ENCODE data around the gene MTUS2.
"Not testable (repeated sequence)": the region's sequence is repeated elsewhere in the genome, so short reads cannot be mapped to it uniquely, and the experiment has no call there.

Gene MTUS2

DNA sequence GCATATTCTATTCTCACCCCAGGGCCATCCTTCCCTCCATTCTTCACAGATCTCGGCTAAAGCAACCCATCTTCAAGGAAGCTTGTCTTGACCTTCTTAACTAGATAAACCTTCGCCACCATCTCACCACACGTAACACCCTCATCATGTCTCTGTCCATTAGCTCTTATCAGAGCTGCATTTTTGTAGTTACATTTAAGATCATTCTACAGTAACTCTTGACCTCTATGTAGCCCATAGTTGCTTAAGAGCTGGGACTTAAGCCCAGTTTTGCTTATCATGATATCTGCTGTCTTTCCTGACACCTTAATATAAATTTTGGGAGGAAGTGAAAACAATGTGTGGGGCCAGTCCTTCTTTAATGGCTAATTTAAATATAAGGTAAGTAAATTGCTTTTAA is 345.1 kb downstream of the MTUS2 start:
- DNase-seq (ENCODE audit: low read depth): no peak

DNA sequence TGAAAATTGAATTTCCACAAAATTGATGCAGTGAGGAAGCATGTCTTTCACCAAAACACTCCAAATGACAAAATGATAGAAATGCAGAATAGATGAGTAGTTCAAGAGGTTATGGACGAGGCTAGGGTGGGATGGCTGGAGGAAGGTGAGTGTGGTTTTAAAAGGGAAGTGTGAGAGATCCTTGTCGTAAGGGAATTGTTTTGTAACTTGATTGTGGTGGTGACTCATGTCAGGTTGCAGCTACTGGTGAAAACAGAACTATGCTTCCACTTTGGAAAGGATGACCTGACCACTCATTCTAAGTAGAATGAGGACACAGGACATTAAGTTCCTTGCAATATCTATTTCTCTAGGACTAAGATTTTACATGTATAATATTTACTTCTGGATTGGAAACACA is 345.7 kb downstream of the MTUS2 start:
- DNase-seq (ENCODE audit: low read depth): no peak

DNA sequence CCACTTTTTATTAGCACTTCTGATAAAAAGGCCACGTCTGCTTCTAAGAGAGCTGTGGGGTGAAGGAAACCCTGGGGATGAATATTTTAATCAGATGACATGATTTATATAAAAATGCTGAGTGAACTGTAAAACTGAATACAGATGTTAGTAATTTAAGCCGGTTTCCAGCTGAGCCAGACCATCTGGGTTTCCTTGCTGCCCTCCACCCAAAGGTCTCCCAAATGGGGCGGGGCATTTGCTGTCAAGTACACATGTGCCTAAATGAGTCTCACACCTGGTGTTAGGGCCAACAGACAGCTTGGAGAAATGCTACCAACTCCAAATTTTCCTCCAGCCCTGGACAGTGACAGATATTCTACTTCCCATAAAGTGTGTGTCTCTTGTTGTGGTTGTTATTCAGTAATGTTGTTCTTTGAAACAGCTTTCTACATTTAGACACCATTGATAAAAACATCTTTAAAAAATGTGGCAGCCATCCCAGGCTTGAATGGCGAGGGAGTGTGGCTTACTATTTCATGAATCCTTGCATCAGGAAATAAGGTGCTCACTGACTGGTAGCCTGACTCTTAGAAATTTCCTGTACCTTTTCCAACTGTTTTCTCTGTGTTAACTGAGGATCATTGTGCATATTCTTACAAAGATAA is 350.4 kb downstream of the MTUS2 start:
- no peak for DNase-seq (ENCODE audit: low read depth)

DNA sequence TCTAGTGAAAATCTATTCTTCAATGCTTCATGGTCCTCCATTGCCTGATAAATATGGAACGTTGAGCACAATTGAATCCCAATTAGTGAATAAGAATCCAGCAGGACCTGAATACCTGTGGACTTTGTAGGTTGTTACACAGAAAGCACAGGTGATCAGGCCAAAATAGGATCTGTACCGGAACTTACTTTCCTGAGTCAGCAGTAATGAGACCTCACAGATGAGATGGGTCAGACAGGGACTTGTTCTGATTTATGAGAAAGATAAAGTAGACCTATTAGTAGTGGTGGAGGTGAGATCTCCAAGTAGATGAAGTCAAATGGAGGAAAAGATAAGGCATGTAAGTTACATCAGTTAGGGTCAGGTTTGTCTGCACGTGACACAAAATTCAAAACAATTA is 351.1 kb downstream of the MTUS2 start:
- DNase-seq (ENCODE audit: low read depth): no peak

DNA sequence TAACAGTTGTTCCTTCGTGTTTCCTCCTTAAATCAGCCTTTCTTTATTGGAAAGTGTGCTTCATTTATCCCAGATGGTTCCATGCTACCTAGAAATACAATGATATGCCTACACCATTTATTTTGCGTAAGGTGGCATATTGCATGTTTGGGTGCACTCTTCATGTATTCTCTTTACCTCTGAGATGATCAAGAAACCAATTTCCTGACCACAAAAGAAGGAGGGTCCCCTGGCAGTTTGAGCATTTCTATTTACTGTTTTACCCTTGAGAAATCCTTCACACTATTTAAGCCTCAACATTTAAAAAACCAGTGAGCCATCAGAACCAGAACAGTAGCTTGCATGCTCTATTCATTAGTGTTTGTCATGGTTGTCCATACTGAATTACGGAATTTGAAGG is 354.0 kb downstream of the MTUS2 start:
- no peak for DNase-seq (ENCODE audit: low read depth)

DNA sequence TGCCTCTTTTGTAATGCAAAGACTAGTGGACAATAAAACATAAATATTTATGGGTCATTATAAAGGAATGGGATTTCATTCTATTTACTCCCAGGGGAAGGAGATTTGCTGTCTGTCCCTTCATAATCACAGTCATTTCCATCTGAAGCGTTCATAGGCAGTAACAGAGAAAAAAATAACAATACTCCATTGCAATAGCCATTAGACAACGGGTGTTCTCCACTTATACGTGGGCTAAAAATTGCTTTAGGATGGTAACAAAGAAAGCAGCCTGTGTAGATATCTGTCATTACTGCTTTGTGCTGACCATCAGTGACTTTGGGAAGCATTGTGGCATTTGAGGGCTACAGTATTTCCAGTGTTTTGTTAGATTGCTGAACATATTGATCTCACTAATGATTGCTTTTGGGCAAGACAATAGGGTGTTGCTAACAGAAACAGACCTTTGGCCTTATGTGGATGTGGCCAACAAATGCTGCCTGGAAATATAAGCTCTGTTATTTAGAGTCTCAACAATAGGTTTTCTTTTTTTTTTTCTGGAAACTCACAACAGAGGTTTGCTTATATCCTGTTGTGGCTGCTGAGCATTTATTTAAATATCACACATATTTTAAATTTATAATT is 355.2 kb downstream of the MTUS2 start:
- DNase-seq (ENCODE audit: low read depth): no peak

DNA sequence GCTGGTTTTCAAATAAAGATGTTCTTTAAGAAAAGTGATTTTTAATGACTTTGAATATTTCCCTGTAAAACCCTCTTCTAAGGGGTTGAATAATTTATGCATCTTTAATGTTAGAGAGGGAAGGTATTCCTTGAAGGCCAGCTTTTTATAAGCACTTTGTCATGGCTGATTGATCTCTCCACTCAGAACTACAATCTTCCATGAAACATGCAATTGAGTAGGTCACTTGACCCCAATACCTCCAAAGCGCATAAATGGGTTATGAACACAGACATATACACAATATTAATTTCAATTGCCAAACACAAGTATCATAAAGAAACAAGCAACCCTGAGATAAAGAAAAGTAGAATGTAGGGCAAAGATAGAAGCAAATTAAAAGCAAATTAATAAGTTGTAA is 359.9 kb downstream of the MTUS2 start:
- no peak for DNase-seq (ENCODE audit: low read depth)

DNA sequence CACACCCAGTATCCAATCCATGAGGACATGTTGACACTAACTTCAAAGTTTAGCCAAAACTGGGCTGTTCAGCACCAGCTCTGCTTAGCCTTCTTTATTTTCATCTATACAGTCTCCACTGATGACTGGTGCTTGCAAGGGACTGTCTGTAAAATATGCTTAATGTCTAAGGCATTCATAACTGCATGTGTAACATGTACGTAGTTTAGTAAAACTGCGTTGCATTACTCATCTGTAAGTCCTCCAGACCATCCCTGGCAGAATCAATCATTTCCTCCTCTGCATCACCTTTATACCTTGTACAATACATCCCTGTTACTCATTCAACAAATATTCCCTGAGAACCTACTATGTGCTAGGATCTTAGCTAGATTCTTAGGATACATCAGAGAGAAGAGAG is 362.1 kb downstream of the MTUS2 start:
- DNase-seq (ENCODE audit: low read depth): no peak

DNA sequence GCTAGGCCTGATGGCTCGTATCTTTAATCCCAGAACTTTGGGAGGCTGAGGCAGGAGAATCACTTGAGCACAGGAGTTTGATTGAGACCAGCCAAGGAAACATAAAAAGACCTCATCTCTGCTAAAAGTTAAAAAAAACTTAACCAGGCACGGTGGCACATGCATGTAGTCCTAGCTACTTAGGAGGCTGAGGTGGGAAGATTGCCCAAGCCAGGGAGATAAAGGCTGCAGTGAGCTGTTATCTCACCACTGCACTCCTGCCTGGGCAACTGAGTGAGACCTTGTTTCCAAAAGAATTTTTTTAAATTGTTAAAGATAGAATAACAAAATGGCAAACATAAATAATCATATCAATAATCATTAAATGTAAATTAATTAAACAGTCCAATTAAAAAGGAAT is 365.8 kb downstream of the MTUS2 start:
- DNase-seq (ENCODE audit: low read depth): no peak

DNA sequence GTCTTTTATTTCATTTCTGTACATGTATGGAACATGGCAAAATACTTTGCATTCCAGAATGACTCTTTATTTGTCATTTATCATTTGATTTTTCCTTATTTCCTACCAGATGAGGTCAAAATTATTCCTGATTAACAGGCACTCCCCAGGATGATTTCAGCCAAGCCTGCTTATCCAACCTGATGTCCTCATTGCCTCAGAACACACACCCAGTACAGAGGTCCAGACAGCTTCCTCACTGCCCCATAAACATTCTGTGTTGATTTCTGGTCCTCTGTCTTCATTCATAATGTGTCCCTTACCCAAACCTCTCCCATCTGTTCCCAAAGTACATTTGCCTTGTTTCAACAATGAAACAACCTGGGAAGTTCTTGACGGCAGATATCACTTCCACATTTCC is 367.4 kb downstream of the MTUS2 start:
- no peak for DNase-seq (ENCODE audit: low read depth)

DNA sequence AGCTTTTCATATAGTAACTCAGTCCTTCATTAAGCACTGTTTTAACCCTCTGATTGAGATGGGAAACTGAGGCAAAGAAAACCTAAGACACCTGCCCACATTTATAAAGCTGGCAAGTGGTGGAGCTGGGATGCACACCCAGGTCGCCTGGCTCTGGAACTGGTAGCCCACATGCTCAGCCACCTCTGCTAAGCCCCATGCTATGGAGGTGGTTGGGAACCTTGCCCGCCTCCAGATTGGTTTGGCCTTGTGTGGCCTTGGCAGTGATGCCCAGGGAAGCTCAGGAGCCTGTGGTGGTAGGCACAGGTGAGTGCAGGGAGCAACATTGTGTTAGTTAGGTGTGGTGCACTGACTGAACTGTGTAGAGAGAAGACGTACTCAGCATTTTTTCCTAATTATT is 370.2 kb downstream of the MTUS2 start:
- DNase-seq (ENCODE audit: low read depth): no peak

DNA sequence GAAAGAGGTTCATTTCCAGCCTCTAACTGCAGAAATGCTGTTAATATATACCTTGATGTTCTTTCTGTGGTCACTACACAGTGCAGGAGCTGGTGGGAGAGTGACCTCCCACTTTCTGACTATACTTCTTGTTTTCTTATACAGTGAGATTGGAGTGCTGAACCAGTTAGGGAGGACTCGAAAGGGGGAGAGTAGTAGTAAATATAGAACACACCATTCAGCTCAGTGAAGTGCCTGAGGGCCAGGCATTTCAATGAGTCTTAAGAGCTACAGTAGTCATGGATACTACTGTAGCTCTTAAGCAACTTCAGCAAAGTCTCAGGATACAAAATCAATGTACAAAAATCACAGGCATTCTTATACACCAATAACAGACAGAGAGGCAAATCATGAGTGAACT is 372.9 kb downstream of the MTUS2 start:
- no peak for DNase-seq (ENCODE audit: low read depth)

DNA sequence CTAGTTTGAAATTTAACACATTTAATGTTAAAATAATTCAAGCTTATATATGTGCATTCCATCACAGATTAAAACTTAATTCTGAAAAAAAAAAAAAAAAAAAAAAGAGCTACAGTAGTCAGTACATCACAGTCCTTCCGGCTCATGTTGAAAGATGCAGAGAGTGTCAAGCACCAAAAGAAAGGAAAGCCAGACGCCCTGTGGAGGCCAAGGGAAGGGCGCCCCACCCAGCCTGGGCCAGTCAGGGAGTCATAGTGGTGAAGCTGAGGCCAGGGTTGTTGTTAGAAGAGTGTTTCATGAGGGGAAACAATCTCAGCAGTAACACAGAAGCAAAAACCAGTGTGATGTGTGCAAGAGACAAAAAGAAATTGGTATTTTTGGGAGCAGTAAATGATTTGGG is 375.3 kb downstream of the MTUS2 start:
- DNase-seq (ENCODE audit: low read depth): no peak

DNA sequence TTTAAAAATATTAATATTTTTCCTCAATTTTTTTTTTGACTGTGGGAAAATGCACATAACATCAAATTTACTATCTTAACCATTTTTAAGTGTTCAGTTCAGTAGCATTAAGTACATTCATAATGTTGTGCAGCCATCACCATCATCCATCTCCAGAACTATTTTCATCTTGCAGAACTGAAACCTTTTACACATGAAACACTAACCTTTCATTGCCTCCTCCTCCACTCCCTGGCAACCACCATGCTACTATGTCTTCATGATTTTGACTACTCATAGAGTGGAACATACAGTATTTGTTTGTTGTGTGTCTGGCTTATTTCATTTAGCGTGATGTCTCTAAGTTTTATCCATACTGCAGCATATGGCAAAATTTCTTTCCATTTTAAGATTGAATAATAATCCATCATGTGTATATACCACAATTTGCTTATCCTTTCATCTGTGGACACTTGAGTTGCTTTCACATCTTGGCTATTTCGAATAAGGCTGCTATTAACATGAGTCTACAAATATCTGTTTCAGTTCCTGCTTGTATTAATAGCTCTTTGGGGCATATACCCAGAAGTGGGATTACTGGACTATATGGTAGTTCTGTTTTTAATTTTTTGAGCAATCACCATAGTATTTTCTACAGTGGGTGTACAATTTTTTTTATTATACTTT is 376.4 kb downstream of the MTUS2 start:
- DNase-seq (ENCODE audit: low read depth): no peak

DNA sequence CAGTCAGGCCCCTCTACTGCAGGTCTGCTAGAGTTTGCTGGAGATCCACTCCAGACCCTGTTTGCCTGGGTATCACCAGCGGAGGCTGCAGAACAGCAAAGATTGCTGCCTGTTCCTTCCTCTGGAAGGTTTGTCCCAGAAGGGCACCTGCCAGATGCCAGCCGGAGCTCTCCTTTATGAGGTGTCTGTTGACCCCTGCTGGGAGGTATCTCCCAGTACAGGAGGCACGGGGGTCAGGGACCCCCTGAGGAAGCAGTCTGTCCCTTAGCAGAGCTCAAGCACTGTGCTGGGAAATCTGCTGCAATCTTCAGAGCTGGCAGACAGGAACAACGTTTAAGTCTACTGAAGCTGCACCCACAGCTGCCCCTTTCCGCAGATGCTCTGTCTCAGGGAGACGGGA is 382.6 kb downstream of the MTUS2 start:
- not testable (repeated sequence) for DNase-seq (ENCODE audit: low read depth)

DNA sequence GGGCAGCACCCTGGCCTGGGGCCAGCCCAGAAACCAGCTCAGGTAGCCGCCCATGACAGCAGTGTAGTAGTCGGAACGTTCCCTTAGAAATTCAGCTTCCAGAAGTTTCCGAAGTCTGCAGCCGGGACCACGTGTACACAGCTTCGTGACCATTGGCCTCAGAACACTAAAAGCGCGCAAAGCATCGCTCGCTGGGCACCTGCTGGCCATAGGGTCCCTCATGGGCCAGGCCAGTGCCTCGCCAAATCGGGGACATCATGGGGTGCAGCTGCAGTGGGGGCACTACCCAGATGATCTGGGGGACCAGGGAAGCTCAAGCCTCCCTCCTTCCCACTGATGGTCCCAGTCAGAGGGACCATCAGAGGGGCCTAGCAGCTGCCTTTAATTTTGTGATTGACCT is 384.5 kb downstream of the MTUS2 start:
- DNase-seq (ENCODE audit: low read depth): no peak

DNA sequence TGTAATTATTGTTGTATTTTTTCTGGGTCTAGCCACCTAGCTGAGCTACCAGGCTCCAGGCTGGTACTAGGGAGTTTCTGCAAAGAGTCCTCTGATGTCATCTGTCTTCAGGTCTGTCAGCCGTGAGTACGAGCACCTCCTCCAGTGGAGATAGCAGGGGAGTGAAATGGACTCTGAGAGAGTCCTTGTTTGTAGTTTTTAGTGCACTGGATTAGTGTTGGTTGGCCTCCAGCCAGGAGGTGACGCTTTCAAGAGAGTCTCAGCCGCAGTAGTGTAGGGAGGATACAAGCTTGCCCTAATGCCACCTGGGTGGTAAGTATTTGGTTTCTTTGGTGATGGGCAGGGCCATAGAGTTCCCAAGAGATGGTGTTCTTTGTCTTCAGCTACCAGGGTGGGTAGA is 390.5 kb downstream of the MTUS2 start:
- no peak for DNase-seq (ENCODE audit: low read depth)

DNA sequence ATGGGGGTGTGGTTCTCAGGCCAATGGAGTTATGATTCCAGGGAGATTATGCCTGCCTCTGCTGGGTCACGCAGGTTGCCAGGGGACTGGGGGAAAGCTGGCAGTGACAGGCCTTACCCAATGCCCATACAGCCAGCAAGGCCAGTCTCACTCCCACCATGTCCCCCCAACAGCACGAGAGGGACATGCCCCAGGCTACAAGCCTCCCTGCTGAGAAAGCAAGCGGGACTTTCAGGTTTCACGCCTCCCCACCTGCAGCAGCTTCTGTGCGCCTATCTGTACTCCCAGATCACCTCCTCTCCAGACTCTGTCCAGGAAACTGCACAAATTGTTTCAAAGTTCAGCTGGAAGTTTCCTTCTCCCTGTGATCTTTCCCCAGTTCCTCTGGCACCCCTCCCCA is 391.0 kb downstream of the MTUS2 start:
- not testable (repeated sequence) for DNase-seq (ENCODE audit: low read depth)

DNA sequence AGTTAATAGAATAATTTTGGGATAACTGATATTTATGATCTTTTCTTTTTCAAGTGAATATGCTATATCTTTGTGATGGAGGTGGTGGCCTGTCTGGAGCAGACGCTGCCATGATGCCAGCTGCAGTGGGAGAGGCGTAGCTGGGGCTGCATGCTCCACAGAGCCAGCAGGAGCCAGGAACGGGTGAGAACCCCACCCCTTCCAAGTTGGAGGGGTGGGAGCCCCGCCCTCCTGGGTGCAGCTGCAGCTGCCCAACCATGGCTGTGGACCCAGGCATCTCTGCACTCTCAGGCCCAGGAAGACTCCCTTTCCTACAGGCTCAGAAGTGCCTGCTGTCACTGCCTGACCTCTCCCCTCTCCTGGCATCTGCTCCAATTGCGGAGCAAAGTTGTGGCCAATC is 402.3 kb downstream of the MTUS2 start:
- DNase-seq (ENCODE audit: low read depth): no peak

DNA sequence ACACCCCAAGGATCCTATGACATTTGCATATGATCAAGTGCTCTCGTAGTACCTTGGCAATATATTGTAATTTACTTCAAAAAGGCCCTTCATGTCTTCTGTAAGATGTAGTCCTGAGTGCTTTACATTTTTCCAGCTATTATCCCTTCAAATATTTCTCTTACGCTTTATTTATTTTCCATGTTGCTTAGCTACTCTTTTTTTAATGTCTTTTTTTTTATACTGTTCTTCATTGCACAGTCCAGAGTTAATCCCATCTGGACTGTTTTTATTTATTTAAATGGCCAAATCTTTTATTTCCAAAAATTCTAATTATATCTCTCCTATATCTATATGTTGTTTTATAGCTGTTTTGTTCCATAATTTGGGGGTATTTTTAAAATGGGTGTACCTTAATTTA is 404.1 kb downstream of the MTUS2 start:
- no peak for DNase-seq (ENCODE audit: low read depth)

DNA sequence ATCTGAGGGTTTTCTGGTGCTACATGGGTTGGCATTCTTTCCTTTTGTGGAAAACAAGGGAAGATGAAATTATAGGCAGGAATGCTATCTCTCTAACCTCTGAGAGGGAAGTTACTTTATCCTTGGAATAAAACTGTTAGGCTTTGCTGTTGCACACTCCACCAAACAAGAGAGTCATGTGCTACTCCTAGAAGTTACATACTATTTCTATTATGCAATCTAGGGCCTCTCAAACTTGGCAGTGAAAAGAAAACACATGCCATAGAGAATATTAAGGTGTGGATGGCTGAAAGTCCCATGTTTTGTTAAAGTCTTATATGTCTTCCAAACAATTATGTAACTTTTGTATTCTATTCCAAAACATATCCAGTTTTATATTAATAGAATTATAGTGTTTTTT is 407.4 kb downstream of the MTUS2 start:
- no peak for DNase-seq (ENCODE audit: low read depth)

DNA sequence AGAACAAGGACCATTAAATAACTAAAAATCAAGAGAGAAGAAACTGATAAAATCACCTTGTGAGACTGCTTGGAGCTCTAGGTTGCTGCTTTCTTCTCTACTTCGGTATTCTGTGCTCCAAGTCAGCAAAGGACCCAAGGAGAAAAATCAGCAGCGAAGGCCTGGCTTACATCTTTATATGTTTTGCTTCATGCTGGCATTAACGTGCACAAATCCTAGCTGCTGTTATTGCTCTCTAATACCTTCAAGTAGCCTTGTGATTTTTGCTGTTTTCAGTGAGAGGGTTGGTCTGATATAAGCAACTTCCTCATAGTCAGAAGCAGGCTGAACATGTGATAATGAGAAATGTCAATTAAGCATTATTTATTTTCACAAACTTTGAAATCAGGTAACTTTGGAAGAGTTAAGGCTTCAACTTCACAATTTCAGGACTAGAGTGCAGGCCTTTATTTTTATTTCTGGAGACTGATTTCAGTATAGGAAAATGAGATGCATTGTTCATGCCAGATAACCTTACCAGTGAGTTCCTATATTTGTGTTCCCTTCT is 410.2 kb downstream of the MTUS2 start:
- no peak for DNase-seq (ENCODE audit: low read depth)

Measured in HS-5 (cell line).